ENCODE measurements around the gene HHIPL1.

- TF ChIP-seq, protein P1, sequence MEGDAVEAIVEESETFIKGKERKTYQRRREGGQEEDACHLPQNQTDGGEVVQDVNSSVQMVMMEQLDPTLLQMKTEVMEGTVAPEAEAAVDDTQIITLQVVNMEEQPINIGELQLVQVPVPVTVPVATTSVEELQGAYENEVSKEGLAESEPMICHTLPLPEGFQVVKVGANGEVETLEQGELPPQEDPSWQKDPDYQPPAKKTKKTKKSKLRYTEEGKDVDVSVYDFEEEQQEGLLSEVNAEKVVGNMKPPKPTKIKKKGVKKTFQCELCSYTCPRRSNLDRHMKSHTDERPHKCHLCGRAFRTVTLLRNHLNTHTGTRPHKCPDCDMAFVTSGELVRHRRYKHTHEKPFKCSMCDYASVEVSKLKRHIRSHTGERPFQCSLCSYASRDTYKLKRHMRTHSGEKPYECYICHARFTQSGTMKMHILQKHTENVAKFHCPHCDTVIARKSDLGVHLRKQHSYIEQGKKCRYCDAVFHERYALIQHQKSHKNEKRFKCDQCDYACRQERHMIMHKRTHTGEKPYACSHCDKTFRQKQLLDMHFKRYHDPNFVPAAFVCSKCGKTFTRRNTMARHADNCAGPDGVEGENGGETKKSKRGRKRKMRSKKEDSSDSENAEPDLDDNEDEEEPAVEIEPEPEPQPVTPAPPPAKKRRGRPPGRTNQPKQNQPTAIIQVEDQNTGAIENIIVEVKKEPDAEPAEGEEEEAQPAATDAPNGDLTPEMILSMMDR (IDR thresholded peaks at IDR 0.05): no peak
- no peak for TF ChIP-seq EP300 (IDR thresholded peaks at IDR 0.05)
Observed at GRCh38 chr14:99718811-99719192, 73.9 kb downstream of the HHIPL1 start.

Measured in suprapubic skin (tissue), 3 donors.